ENCODE results near the gene CALN1.

Gene CALN1

GRCh38 chr7:72403458-72404076 lies 8.6 kb downstream of the CALN1 start:
- Histone ChIP-seq H3K27ac (ENCODE audit: low read length) (no peak overlapping the region), H3K36me3 (replicated peaks; ENCODE audit: insufficient read depth, low read length) (no peaks in the 10 kb centered on the region), H3K4me3 (ENCODE audit: low read length) (no peak overlapping the region), H3F3A (ENCODE audit: insufficient read depth, low read length) (no peaks in the 10 kb centered on the region), H3K9me2 (replicated peaks; ENCODE audit: insufficient read depth, low read length) (no peaks in the 10 kb centered on the region), H3K79me2 (ENCODE audit: low read length) (no peaks in the 10 kb centered on the region), H3K4me2 (ENCODE audit: low read depth, low read length) (no peak overlapping the region), H3K27me3 (replicated peaks; ENCODE audit: insufficient read depth, low read length) (no peaks in the 10 kb centered on the region), H4K20me1 (ENCODE audit: insufficient read depth, low read length) (no peaks in the 10 kb centered on the region), H3K4me1 (ENCODE audit: low read length) (no peaks in the 10 kb centered on the region), H3K9ac (ENCODE audit: low read length) (no peak overlapping the region), H2AFZ (ENCODE audit: low read length) (no peak overlapping the region), H3K9me3 (replicated peaks; ENCODE audit: insufficient read depth, low read length) (no peaks in the 10 kb centered on the region)
- TF ChIP-seq CTCF (IDR thresholded peaks at IDR 0.05; ENCODE audit: low read length): no peak
- no peak for TF ChIP-seq EZH2 (optimal IDR thresholded peaks at IDR 0.05; ENCODE audit: low read depth, low read length)
- DNase-seq: no peak

GRCh38 chr7:72394016-72394415 lies 18.1 kb downstream of the CALN1 start:
- H3K9ac ChIP-seq (ENCODE audit: low read length): no peak overlapping the region
- no peak for TF ChIP-seq EZH2 (optimal IDR thresholded peaks at IDR 0.05; ENCODE audit: low read depth, low read length)
- no peak for TF ChIP-seq CTCF (IDR thresholded peaks at IDR 0.05; ENCODE audit: low read length)
- no peak for TF ChIP-seq EZH2phosphoT487 (IDR thresholded peaks at IDR 0.05; ENCODE audit: low read length)
- H3K4me2 ChIP-seq (ENCODE audit: low read depth, low read length): no peak overlapping the region
- no peaks in the 10 kb centered on the region for H3K9me2 ChIP-seq (replicated peaks; ENCODE audit: insufficient read depth, low read length)
- H3F3A ChIP-seq (ENCODE audit: insufficient read depth, low read length): no peaks in the 10 kb centered on the region
- no peaks in the 10 kb centered on the region for H4K20me1 ChIP-seq (ENCODE audit: insufficient read depth, low read length)
- H3K27ac ChIP-seq (ENCODE audit: low read length): no peak overlapping the region
- no peaks in the 10 kb centered on the region for H3K79me2 ChIP-seq (ENCODE audit: low read length)
- H3K9me3 ChIP-seq (replicated peaks; ENCODE audit: insufficient read depth, low read length): no peaks in the 10 kb centered on the region
- H2AFZ ChIP-seq (ENCODE audit: low read length): no peak overlapping the region
- H3K36me3 ChIP-seq (replicated peaks; ENCODE audit: insufficient read depth, low read length): no peaks in the 10 kb centered on the region
- H3K4me1 ChIP-seq (ENCODE audit: low read length): no peaks in the 10 kb centered on the region
- DNase-seq: no peak
- H3K27me3 ChIP-seq (replicated peaks; ENCODE audit: insufficient read depth, low read length): no peaks in the 10 kb centered on the region
- H3K4me3 ChIP-seq (ENCODE audit: low read length): no peak overlapping the region

- Histone ChIP-seq H3K27me3 (replicated peaks; ENCODE audit: insufficient read depth, low read length) (no peaks in the 10 kb centered on the region), H3K4me2 (ENCODE audit: low read depth, low read length) (no peak overlapping the region), H3K4me1 (ENCODE audit: low read length) (no peaks in the 10 kb centered on the region), H3K79me2 (ENCODE audit: low read length) (no peaks in the 10 kb centered on the region), H3K27ac (ENCODE audit: low read length) (no peak overlapping the region), H3K9me3 (replicated peaks; ENCODE audit: insufficient read depth, low read length) (no peaks in the 10 kb centered on the region), H2AFZ (ENCODE audit: low read length) (no peak overlapping the region), H3F3A (ENCODE audit: insufficient read depth, low read length) (no peaks in the 10 kb centered on the region), H3K9me2 (replicated peaks; ENCODE audit: insufficient read depth, low read length) (no peaks in the 10 kb centered on the region), H3K9ac (ENCODE audit: low read length) (no peak overlapping the region), H3K36me3 (replicated peaks; ENCODE audit: insufficient read depth, low read length) (no peaks in the 10 kb centered on the region), H4K20me1 (ENCODE audit: insufficient read depth, low read length) (no peaks in the 10 kb centered on the region), H3K4me3 (ENCODE audit: low read length) (no peak overlapping the region)
- DNase-seq: no peak
- TF ChIP-seq EZH2phosphoT487 (IDR thresholded peaks at IDR 0.05; ENCODE audit: low read length) (no peak), EZH2 (optimal IDR thresholded peaks at IDR 0.05; ENCODE audit: low read depth, low read length) (no peak), CTCF (IDR thresholded peaks at IDR 0.05; ENCODE audit: low read length) (no peak)
Measured at GRCh38 chr7:72391821-72392377, 20.2 kb downstream of the CALN1 start.
